ENCODE measurements around the gene NOXA1.
A peak's percentile ranks its signal among the peaks of the same experiment; 100 is the strongest.
"Not testable (repeated sequence)": the region's sequence is repeated elsewhere in the genome, so short reads cannot be mapped to it uniquely, and the experiment has no call there.

NOXA1 gene

DNA sequence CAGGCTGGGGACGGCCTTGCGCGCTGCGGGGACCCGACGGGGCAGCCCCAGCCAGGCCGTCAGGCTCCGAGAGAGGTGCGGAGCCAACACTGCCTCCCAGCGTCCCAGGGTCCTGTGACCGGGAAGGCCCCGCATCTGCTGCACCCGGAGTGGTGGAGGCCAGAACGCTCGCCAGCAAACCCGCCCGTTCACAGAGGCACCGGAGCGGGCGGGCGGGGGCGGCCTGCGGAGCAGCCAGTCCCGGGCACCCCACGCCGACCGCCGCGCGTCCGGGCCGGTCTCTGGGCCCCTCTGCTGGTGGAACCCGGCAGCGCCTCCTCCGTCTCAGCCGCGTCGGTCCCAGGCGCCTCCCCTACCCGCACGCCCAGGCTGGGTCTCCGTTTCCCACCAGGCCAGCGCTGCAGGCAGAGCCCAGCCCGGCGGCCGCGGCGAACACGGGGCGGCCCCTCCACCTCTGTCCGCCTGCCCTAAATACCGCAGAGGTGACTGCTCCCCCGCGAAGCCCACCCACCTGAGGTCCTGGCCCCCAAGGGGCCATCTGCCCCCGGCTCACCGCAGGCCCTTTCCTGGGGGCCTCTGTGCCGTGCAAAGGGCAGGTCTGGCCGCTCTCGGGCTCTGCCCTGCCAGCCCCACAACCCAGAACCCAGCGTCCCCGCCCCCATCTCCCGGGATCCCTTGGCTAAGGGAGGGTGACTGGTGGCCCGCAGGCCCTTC is 16.2 kb upstream of the NOXA1 start:
- DNase-seq = peak; percentile 32

DNA sequence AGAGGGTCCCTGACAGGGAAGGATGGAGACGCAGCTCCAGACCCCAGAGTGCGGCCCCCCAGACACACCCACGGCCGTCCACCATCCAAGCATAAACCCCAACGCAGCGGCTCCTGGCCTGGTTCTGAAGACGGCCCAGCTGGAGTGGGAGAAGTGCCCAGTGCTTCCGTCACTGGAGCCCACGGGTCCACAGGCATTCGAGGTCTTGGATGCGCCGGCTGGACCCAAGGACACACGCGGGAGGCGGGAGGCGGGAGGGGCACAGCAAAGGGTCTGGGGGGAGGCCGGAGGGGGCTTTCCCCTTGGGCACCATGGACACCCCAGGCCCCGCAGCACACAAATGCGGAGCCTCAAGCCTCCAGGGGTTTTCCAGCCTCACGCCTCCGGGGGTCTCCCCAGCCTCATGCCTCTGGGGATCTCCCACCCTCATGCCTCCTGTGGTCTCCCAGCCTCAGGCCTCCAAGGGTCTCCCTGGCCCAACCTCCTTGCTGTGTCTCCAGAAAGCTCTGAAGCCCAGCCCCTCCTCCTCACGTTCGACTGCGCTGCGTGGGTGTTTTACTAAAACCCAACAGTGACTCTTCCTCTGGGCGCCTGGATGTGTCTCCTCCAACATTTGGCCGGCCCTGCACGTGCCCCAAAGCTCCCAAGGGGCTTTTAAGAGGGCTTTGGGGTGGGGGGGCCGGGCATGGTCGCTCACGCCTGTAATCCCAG is 15.4 kb upstream of the NOXA1 start:
- no peak for DNase-seq

DNA sequence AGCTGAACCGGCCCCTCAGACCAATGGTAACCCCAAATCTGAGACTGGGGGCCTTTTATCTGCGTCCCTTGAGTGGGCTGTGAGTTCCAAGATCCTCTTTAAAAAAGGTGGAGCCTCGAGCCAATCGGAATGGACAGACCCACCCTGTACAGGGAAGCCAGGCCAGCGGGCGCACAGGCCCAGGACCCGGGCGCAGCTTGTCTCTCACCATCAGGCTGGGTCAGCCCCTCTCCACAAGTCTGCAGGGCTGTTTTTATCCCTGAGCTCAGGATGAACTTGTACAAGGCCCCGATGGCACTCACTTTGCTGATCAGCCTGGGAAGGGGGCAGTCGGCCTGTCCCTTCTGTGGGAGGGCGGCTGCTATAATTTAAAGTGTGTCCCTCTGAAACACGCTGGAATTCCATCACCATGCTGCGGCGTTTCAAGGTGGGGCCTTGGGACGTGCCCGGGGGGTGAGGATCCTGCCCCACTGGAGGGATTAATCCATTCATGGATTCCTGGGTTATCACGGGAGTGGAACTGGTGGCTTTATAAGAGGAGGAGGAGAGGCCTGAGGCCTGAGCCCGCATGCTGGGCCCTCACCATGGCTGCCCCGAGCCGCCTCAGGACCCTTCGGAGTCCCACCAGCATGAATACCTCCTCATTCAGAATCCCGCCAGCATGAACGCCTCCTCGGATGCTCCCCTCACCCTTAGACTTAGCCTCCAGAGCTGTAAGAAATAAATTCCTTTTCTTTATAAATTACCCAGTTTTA is 14.4 kb upstream of the NOXA1 start:
- no peak for DNase-seq

DNA sequence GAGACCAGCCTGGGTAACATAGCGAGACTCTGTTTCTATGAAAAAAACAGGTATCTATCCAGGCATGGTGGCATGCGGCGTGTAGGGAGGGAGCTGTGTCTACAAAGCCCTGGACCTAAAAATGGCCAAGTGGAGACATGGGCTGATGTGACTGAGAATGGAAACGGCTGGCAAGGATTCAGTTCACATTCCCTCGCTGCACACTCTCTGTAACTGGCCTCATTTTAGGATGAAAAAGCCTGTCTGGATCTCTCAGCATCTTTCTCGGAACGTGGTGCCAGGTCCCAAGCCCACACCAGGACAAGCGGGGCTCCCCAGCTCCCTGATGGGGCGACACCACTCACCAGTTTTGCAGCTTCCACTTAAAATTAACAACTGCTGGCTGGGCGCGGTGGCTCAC is 13.7 kb upstream of the NOXA1 start:
- no peak for DNase-seq

DNA sequence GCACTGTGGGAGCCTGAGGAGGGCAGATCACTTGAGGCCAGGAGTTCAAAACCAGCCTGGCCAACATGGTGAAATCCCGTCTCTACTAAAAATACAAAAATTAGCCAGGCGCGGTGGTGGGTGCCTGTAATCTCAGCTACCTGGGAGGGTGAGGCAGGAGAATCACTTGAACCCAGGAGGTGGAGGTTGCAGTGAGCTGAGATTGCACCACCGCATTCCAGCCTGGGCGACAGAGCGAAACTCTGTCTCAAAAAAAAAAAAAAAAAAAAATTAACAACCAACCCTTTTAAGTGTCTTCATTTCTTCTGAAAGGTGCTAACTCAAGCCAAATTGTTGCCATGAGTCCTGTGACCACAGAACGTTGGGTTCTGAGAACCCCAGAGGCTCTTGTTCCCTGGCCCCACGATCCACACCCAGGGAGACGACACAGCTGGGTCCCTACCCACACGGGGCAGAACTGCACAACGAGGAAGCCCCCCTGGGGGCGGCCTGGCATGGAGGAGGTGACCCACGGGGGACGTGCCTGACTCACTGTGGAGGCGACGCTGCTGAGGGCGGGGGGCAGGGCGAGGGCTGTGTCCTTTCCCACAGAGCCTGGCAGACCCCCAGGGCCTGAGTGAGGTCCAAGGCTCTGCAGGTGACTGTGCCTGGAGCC is 12.8 kb upstream of the NOXA1 start:
- not testable (repeated sequence) for DNase-seq

DNA sequence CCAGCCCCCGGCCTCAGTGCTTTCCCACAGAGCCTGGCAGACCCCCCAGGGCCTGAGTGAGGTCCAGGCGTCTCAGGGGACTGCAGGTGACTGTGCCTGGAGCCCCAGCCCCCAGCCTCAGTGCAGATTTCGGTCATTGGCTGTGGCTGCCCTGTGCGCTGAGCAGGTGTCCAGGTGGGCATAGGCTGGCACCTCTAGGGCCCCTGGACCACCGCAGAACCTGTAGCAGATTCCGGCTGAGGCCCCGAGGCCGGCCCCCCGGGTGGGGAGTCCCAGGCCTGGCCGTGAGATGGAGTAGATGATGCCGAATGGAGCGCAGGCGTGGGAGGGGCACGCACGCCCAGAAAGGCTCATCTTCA is 12.3 kb upstream of the NOXA1 start:
- DNase-seq = no peak

DNA sequence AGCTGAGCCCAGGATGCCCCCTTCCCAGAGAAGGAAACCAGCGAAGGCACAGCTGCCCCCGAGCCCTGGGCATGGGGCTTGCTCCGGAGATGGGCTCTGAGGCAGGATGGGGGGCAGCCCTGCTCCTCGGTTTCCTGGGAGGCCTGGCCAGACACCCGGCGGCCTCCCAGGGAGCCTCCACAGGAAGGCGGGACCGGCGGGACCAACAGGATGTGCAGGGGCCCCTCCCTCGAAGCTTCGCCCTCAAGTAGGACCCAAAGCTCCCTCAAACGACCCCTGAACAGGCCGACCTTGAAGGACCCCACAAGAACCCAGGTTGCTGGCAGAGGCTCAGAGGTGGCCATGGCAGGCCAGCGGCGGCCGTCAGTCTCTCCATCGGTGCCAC is 11.9 kb upstream of the NOXA1 start:
- DNase-seq = no peak

DNA sequence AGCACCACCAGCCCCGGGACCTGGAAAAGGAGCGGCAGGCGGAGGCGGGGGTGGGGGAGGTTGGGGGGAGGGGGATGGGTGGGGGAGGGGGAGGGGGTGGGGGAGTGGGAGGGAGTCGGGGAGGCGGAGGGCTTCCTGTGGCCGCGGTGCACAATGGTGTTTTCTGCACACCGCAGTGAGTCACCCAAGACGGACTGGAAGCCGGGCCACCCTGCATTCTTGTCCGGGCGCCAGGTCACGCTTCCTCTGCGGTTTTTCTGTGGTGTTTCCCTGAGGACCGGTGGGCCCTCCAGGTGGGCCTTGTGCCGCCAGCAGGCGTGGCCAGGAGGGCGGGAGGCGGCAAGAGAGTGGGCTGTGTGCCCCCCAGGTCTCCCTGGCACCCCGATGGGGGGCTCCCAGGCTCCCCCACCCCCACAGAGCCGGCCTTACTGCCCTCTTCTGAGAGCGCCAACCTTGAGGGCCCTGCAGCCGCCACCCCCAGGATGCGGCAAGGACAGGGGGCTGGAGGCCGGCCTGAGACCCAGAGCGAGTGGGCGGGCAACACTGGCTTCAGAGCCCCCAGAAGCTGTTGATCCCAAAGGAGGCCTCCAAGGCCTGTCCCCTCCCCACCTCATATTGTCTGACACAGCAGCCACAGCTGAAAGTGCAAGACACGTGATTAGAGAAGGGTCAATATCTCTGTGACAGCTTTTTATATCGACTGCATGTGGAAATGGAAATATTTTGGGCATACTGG is 11.4 kb upstream of the NOXA1 start:
- DNase-seq = no peak

DNA sequence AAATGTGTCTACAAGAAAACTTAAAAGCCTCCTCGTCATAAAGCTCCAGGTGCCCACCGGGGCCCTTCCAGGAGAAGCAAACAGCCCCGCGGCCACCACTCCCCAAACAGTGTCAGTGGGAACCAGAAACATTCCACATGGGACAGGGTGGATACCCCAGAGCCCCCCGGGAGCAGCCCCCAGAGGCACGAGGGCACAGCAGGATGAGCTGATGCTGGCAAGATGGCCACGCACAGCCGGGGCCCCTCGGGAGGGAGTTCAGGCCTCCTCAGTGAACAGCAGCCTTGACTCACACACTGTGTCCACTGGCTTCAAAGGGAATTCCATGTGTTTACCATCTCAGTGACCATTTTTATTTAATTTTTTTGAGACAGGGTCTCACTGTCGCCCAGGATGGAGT is 10.8 kb upstream of the NOXA1 start:
- no peak for DNase-seq

DNA sequence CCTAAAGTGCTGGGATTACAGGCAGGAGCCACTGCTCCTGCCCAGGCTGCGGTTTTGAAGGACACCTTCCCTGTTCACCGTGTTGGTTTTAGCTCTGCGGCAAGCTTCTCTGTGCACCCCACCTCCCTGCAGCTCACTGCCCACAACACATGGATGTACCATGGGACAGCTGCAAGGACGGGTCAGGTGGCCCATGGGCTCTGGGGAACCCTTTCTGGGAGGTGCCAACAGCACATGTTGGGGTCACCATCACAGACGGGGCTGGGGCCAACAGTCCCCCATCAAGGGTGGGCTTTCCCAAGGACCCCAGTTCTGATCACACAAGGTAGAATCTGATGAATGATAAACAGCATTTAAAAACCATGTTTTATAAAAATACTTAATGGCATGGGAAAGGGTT is 7.7 kb upstream of the NOXA1 start:
- DNase-seq = no peak

DNA sequence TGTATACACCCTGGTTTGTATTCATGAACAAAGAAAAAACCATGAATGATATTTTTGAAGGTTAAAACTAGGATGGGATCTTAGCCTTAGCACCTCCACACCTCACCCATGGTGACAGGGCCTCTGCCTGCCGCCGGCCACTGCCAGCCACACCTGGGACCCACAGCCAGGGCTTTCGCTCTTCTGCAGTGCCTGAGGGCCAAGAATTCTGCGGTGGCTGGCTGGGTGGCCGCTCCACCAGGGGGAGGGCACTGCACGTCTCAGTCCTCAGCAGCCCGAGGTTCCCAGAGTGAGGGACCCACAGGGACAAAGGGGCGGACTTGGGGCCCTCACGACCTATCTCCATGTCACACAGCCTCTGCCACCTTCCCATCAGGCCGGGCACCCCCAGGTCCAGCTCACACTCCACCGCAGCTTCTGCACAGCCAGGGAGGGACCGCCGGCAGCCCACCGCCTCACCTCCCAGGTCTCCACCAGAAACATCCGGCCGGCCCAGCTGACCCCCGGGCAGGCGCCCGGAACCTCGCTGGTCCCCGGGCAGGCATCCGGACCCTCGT is 7.1 kb upstream of the NOXA1 start:
- no peak for DNase-seq

DNA sequence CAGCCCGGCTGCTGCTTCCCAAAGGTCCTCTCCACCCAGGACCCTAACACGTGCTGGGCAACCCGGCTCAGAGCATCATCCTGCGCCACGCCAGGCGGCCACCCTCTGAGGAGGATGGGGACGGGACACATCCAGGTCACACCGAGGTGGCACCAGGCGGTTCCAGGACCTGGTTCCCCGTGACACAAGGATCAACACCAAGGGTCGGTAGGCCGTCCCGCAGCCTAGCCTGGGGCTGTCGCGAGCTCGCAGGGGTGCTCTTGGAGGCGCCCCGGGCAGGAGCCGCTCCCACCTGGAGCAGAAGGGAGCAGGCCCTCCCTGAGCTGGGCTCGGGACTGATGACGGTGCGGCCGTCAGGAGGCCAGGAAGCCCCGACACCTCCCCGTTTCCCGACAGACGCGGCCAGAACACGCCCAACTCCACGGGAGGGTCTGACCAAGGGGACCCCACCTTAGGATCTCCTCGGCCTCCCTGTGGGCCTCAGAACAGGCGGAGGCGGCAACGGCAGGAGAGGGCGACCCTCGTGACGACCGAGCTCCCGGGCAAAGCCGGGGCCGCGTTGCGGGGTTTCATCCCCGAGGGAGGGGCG is 6.5 kb upstream of the NOXA1 start:
- no peak for DNase-seq

DNA sequence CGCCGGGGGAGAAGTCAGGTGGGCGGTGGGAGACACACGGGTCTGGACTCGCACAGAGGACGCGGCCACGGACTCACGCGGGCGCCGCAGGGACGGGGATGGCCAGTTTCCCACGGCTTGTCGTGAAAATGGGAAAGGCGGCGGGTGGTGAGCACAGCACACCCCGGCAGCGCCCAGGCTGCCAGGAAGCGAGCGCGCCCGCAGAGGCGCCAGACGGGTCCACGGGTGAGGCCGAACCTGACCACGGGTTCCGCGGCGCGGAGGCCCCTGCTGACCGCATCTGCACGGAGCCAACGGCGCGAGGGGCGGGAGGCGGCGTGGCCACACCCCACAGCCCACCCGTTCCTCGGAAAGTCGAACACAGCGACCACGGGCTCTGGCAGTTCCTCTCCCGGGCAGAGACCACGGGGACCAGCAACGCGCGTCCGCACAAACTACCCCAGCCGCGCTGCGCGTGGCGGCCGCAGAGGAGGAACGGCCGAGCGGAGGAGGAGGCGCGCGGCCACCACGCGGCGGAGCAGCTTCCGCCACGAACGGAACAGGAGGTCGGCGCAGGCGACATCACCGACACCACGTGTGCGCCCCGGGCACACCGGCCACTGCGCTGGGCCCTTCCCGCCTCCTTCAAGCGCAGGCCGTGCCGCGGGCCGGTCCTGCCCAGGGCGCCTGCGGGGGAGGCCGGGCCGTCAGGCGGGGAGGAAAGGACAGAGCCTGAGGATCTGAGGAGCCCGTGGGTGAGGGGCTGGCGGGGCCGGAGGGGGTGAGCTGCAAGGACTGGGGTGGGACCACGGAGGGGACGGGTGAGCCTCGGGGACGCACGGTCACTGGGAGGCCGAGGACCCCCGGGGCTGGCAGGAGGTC is 5.8 kb upstream of the NOXA1 start:
- no peak for DNase-seq

DNA sequence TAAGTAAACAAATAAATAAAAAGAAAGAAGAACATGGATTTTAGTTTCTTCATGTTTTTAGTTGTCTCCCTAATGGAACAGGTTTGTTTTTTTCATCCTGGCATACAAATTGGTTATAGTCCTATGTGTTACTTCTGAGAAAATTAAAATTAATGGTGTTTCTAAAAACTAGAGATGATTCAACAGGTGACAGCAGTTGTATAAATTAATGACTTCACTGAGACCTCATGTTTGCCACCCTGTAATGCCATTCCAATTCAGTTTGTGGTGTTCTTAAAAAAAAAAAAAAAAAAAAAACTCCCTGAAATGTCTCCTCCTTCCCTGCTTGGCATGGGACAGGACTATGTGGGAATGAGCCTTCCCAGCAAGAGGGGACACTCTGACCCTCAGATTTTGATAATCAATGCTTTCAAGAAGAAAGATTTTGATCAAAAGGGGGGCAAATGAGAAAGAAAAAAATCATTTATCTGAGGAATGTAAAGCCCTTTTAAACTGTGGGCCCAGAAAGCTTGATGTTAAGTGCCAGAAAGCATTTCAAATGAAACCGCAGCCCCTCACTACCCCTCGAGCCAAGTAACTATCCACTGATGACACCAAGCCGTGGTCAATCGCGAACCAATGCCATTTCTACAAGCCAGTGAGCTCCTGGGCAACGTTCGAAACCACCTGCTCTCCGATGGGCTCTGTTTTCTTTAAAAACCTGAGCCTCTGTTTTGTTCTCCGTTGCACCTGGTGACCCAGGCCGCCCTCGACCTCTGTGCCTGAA is 1.2 kb upstream of the NOXA1 start:
- peak; percentile 10 for DNase-seq

DNA sequence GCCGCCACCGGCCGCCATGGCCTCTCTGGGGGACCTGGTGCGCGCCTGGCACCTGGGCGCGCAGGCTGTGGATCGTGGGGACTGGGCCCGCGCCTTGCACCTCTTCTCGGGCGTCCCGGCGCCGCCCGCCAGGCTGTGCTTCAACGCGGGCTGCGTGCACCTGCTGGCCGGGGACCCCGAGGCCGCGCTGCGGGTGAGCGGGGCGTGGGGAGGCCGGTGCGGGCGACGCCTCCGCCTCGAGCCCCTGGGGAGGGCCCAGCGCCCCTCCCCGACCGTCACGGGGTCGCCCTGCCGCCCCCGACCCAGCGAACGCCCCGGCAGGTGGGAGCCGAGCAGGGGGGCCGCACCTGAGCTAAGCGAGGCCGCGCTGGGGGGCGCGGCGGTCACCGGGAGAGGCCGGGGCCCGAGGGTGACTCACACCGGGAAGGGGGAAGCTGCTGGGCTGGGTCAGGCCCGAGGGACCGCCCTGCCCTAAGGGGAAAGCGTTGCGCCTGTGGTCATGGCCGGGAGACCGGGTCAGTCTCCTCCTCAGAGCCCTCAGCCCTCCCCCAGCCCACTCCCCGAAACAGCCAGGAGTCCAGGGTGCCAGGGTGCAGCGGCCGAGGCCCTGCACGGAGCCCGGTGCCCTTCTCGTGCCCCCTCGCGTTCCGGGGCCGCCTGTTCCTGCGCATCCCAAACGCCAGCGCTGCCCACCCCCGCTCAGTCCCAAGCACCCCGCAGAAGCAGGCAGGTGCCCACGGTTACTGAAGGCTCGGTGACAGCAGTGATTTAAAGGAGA is 510 bp downstream of the NOXA1 start:
- DNase-seq = no peak

DNA sequence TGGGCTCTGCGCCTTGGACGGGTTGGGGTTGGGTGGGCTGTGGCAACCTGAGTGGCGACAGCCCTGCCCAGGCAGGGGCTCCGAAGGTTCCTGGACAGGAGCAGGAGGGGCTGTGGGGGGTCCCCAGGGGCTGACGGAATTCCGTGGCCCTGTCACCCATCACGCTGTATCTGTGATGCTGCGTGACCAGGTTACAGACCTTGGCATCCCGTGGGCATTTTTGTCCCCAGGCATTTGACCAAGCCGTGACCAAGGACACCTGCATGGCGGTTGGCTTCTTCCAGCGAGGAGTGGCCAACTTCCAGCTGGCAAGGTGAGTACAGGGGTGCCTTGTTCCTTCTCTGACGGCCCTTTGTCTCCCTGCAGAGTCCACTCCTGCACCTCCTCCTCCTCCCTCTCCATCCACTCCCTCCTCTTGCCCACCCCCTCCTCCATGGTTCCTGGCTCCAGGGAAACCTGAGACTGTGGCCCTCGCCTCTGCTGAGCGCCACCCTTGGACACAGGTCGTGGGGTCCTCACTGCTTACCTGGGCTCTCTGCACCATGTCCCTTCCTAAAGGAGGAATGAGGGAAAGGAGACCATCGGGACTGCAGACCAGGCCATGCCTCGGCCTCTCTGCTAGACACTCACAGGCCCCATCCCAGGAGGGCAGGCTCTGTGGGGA is 3.0 kb downstream of the NOXA1 start:
- no peak for DNase-seq

DNA sequence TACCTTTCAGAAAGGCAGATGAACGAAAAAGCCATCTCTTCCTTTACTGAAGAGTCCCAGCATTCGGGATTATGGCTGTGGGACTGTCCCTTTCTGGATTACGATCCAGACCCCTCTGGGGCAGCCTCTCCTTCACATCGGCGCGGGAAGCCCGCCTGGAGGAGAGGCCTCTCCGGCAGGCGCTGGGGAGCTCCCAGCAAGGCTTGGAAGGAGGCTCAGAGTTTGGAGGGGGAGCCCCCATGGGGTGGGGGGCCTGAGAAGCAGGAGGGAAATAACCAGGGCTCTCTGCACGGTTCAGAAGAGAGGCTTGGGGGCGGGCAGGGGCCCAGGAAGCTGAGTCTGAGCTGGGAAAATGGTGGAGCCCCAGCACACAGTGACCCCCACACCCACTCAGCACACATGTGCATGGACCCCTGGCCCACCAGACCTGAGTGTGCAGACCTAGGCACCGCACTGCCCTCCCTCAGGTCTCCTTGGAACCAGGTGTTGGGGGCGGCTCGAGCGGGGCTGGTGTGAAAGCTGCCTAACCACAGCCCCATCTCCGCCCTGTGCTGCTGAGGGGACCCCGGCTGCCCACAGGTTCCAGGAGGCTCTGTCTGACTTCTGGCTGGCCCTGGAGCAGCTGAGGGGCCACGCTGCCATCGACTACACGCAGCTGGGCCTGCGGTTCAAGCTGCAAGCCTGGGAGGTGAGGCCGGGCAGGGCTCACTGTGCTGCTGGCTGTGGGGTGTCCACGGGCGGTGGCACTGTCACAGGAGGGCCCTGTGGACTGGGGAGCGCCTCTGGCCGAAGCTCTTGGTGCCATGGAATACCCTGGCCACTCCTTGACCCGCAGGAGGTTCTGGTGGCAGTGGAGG is 4.5 kb downstream of the NOXA1 start:
- no peak for DNase-seq

DNA sequence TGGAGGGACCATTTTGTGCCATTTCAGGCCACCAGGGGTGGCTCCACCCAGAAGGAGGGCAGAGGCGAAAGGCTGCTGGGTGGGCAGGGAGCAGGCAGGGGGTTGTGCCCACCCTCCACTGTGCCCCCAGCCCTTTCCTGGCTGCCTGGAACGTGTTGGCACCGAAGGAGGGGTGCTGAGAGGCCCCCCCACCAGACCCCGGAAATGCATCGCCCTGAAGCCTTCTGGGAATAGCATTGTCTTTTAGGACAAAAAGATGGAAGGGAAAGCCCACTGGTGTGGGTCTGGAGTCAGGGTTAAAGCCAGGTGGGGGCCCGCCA is 5.1 kb downstream of the NOXA1 start:
- DNase-seq = no peak

Measured in NCI-H748 treated with DMSO at 0.1 percent for 48 hours (cell line).